Measurements from ENCODE around the gene KRT4. TPM values are rescaled to one million over a fixed set of nuclear protein-coding genes. Genes with fewer than 3 reads are reported as not detected.

KRT4 gene
- total and polyA plus RNA-seq, 12 donors = 0.06 to 6.2 (median 0.61) TPM; not detected in 8

DNA sequence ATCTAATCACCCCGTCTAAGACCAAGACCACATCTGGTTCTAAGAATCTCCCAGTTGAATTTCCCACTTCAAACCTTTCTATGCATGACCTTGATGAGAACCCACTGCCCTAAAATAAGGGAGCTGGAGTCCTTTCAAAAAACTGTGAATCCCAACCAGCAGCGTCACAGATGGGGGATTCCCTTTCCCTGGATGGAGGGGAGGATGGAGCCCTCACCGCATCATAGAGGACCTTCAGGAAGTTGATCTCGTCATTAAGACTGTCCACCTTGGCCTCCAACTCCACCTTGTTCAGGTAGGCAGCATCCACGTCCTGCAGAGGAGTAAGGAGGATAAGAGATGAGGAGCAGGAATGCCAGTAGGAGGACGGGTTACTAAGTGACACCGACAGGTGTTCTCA lies 4.8 kb downstream of the KRT4 start:
- Histone ChIP-seq H3K4me1 (replicated peaks in 1 of 2) (no peaks in the 10 kb centered on the region), H3K9me3 (replicated peaks in 1 of 3) (no peaks in the 10 kb centered on the region), H3K27ac (no peak overlapping the region), H3K4me3 (no peak overlapping the region), H3K27me3 (no peaks in the 10 kb centered on the region), H3K36me3 (replicated peaks in 1 of 2) (no peaks in the 10 kb centered on the region)
- TF ChIP-seq, protein P1, sequence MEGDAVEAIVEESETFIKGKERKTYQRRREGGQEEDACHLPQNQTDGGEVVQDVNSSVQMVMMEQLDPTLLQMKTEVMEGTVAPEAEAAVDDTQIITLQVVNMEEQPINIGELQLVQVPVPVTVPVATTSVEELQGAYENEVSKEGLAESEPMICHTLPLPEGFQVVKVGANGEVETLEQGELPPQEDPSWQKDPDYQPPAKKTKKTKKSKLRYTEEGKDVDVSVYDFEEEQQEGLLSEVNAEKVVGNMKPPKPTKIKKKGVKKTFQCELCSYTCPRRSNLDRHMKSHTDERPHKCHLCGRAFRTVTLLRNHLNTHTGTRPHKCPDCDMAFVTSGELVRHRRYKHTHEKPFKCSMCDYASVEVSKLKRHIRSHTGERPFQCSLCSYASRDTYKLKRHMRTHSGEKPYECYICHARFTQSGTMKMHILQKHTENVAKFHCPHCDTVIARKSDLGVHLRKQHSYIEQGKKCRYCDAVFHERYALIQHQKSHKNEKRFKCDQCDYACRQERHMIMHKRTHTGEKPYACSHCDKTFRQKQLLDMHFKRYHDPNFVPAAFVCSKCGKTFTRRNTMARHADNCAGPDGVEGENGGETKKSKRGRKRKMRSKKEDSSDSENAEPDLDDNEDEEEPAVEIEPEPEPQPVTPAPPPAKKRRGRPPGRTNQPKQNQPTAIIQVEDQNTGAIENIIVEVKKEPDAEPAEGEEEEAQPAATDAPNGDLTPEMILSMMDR (IDR thresholded peaks at IDR 0.05) = no peak
- no peak for DNase-seq
- 71 to 75% (median 74%) methylated on average over 7 of the region's 7 CpGs for WGBS, 4 donors
- intact Hi-C loops (cut with DNase I) = no loop called here

DNA sequence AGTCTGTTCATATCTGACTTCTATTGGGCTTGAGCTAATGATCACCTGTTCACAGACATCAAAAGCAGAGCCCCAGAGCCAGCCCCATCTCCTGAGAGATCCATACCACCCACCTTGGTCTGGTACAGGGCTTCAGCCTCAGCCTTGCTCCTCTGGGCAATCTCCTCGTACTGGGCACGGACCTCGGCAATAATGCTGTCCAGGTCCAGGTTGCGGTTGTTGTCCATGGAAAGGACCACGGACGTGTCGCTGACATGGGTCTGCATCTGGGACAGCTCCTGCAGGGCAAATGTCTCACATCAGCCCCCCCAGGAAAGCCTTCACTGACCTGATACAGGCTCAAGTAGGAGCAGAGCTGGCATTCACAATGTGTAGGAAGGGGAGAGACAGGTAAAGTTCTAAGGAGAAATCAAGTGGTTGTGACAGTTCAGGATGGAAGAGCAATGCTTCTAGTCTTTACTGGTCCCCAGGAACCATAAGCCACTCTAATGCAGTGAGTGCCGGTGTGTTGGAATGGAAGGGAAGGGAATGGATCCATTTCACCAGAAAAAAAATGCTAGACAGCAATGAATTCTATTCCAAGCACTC lies 5.2 kb downstream of the KRT4 start:
- H3K4me1 ChIP-seq (replicated peaks in 1 of 2) = no peaks in the 10 kb centered on the region
- H3K27me3 ChIP-seq = no peaks in the 10 kb centered on the region
- intact Hi-C loops (cut with DNase I) = no loop called here
- no peaks in the 10 kb centered on the region for H3K36me3 ChIP-seq (replicated peaks in 1 of 2)
- no peak overlapping the region for H3K4me3 ChIP-seq
- 69 to 88% (median 86%) methylated on average over 5 to 8 of the region's 8 CpGs for WGBS, 4 donors
- no peak overlapping the region for H3K27ac ChIP-seq
- H3K9me3 ChIP-seq (replicated peaks in 1 of 3) = no peaks in the 10 kb centered on the region
- DNase-seq = no peak
- TF ChIP-seq POLR2A (IDR thresholded peaks at IDR 0.05) = no peak
- TF ChIP-seq, protein P1 (IDR thresholded peaks at IDR 0.05) = no peak

DNA sequence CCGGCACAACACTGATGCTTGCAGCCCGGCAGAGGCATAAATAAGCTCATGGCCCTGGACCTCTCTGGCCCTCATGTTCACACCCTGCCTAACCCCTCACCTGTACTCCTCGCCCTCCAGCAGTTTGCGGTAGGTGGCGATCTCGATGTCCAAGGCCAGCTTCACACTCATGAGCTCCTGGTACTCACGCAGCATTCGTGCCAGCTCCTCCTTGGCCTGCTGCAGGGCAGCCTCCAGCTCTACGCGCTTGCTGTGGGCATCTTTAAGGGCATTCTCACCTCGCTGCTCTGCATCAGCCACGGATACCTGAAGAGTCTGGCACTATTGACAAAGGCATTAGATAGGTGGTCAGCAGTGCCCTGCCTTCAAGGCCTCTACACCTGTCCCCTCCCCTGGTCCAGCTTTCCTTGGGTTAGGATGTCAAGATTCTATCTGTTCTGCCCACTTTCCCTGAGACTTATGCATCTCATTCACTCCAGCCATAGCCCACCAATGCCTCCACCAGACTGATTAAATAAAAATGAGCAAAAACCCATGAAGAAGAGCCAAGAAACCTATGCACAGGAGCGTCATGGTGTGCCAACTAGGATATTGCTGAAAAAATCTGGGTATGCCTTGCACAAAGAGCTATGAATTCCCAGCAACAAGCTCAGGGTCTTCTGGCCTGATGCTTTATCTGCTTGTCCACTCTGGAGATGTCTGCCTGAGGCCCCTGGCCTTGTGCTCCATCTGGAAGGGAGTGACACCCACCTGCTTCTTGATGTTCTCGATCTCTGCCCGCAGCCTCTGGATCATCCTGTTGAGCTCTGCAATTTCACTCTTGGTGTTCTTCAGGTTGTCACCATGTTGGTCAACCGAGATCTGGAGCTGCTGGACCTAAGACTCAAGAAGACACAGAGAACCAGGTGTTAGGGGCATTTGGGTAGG lies 6.1 kb downstream of the KRT4 start:
- Histone ChIP-seq H3K36me3 (replicated peaks in 1 of 2) (no peaks in the 10 kb centered on the region), H3K27ac (no peak overlapping the region), H3K4me1 (replicated peaks in 1 of 2) (no peaks in the 10 kb centered on the region), H3K27me3 (no peaks in the 10 kb centered on the region), H3K9me3 (replicated peaks in 1 of 3) (no peaks in the 10 kb centered on the region), H3K4me3 (no peak overlapping the region)
- WGBS, 4 donors = 78 to 83% (median 82%) methylated on average over 12 to 16 of the region's 16 CpGs
- TF ChIP-seq, protein P1 (IDR thresholded peaks at IDR 0.05) = no peak
- no peak for TF ChIP-seq POLR2A (IDR thresholded peaks at IDR 0.05)
- intact Hi-C loops (cut with DNase I) = no loop called here
- DNase-seq = no peak

DNA sequence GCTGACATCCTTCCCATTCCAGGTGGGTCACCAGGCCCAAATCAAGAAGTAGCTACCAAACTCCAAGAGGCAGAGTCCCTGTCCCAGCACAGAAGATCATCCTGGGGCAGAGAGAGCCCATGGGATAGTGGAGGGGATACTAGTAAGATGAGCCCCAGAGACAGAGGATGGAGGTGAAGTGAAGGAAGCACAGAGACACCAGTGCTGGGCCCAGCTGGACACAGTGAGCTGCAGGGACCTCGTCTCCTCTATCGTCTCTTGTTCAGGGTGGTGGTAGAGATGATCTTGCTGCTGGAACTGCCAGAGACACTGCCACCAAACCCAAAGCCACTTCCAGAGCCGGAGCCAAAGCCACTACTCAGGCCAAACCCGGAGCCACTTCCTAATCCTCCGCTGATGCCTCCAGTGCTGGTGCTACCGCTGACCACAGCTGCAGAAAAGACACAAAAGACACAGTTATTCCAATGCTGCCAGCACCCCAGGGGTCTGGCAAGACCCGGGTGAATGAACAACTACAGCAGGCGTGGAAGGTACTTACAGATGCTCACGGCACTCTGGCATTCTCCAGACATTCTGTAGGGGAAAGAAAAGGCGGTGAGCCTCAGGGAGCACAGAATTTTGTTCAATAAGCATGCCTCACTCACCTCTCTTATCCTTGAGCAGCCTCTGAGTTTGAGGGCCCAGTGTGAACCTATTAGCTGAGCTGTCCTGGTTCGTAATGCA lies 6.9 kb downstream of the KRT4 start:
- intact Hi-C loops (cut with DNase I) = no loop called here
- no peaks in the 10 kb centered on the region for H3K27me3 ChIP-seq
- no peak for DNase-seq
- H3K4me3 ChIP-seq = no peak overlapping the region
- H3K27ac ChIP-seq = no peak overlapping the region
- no peaks in the 10 kb centered on the region for H3K36me3 ChIP-seq (replicated peaks in 1 of 2)
- H3K9me3 ChIP-seq (replicated peaks in 1 of 3) = no peaks in the 10 kb centered on the region
- H3K4me1 ChIP-seq (replicated peaks in 1 of 2) = no peaks in the 10 kb centered on the region
- 81 to 93% (median 85%) methylated on average over 8 to 11 of the region's 11 CpGs for WGBS, 4 donors
- TF ChIP-seq, protein P1 (IDR thresholded peaks at IDR 0.05) = no peak
- no peak for TF ChIP-seq POLR2A (IDR thresholded peaks at IDR 0.05)

Data from adrenal gland (tissue), 12 donors.